KOPT-K1 (cell line): ENCODE data around the gene SYT4.

Experiments
- H3K27ac ChIP-seq: fragments of 200-600 bp; sonication (generic); 2 replicates; pipeline ENCODE4 v1.5.1; 2016; ENCODE audit warnings: antibody characterized with exemption, mild to moderate bottlenecking, low read depth, low read length; ENCODE audit not compliant: poor library complexity, severe bottlenecking
- H3K36me3 ChIP-seq: fragments of 200-600 bp; sonication (generic); 2 replicates; pipeline ENCODE4 v1.5.1; 2017; ENCODE audit warnings: antibody characterized with exemption, mild to moderate bottlenecking, low read length, moderate library complexity; ENCODE audit not compliant: insufficient read depth
- H3K9me3 ChIP-seq: fragments of 200-600 bp; sonication (generic); 2 replicates; pipeline ENCODE4 v1.5.1; 2017; ENCODE audit warnings: antibody characterized with exemption, low read length, mild to moderate bottlenecking; ENCODE audit not compliant: insufficient read depth, poor library complexity, severe bottlenecking

Gene SYT4

DNA sequence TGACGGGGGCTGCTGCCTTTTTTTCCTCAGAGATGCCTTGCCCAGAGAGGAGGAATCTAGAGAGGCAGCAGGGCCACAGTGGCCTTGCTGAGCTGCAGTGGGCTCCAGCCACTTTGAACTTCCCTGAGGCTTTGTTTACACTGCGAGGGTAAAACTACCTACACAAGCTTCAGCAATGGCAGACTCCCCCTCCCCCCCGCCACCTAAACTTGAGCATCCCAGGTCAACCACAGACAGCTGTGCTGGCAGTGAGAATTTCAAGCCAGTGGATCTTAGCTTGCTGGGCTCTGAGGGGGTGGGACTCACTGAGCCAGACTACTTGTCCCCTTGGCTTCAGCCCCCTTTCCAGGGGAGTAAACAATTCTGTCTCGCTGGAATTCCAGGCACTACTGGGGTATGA, 11.8 kb downstream of the SYT4 start:
- H3K27ac ChIP-seq: no peak overlapping the region
- H3K36me3 ChIP-seq: no peaks in the 10 kb centered on the region
- no peaks in the 10 kb centered on the region for H3K9me3 ChIP-seq

DNA sequence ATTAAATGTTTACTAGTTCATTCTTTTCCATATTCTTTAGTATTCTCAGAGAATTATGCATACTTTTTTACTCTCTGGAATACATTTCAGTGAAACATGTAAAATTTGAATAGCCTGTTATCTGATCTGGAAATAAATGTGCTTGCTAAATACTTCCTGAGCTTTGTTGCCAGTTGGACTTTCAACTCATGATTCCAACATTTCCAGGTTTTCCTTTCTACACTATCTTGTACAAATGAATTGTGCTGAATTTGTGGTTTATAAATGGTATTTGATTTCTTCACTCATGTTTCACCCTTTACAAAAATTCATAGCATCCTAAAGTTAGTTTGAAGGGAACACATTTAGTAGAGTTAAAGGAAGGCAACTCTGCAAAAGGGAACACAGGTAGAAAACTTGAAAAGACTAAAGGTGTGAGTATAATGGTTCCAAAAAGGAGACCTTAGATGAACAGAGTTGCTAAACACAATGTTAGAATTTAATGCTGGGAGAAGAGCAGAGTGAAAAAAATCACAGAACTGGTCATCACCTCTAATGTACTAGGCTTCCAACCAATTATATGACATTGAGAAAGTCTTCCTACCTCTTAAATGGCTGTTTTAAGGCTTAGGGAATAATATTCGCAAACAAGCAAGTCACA, 28.6 kb downstream of the SYT4 start:
- no peak overlapping the region for H3K27ac ChIP-seq
- no peaks in the 10 kb centered on the region for H3K9me3 ChIP-seq
- no peaks in the 10 kb centered on the region for H3K36me3 ChIP-seq

GRCh38 chr18:43247944-43248343, 29.3 kb downstream of the SYT4 start:
- no peaks in the 10 kb centered on the region for H3K36me3 ChIP-seq
- H3K9me3 ChIP-seq: no peaks in the 10 kb centered on the region
- H3K27ac ChIP-seq: no peak overlapping the region

GRCh38 chr18:43238429-43238828, 38.9 kb downstream of the SYT4 start:
- no peaks in the 10 kb centered on the region for H3K9me3 ChIP-seq
- H3K27ac ChIP-seq: no peak overlapping the region
- no peaks in the 10 kb centered on the region for H3K36me3 ChIP-seq

- H3K27ac ChIP-seq: no peak overlapping the region
- no peaks in the 10 kb centered on the region for H3K36me3 ChIP-seq
- no peaks in the 10 kb centered on the region for H3K9me3 ChIP-seq
Observed at GRCh38 chr18:43236921-43237320, 40.4 kb downstream of the SYT4 start.

DNA sequence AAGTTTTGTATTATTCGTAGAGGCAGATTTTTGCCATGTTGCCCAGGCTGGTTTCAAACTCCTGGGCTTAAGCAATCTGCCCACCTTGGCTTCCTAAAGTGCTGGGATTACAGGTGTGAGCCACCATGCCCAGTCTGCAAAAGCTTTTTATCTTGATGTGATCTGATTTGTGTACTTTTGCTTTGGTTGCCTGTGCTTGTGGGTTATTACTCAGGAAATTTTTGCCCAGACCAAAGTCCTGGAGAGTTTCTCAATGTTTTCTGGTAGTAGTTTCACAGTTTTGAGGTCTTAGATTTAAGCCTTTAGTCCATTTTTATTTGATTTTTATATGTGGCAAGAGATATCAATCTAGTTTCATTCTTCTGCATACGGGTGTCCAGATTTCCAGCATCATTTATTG, 42.4 kb downstream of the SYT4 start:
- Histone ChIP-seq H3K36me3 (no peaks in the 10 kb centered on the region), H3K9me3 (no peaks in the 10 kb centered on the region), H3K27ac (no peak overlapping the region)

DNA sequence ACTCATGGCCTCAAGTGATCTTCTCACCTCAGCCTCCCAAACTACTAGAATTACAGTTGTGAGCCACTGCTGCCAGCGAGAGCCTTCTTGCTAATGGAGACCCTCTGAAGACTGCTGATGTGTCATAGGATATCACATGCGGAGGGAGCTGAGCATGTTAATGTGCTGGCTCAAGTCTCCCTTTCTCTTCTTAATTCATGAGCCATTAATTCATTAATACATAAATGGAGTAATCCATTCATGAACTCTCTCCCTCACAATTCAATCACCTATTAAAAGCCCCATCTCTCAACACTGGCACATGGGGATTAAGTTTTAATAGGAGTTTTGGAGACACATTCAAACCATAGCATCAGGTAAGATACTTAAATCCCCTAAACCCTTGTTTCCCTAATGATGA, 54.8 kb downstream of the SYT4 start:
- H3K36me3 ChIP-seq: no peaks in the 10 kb centered on the region
- H3K9me3 ChIP-seq: no peaks in the 10 kb centered on the region
- H3K27ac ChIP-seq: no peak overlapping the region

GRCh38 chr18:43220691-43221090, 56.6 kb downstream of the SYT4 start:
- H3K9me3 ChIP-seq: no peaks in the 10 kb centered on the region
- H3K36me3 ChIP-seq: no peaks in the 10 kb centered on the region
- H3K27ac ChIP-seq: no peak overlapping the region
